HPDE6-E6E7 (cell line): Measurements from ENCODE around the gene HMX1.

Source experiments
- DNase-seq: peaks from one replicate; pipeline ENCODE4 v3.0.0; 2011; ENCODE audit warnings: missing footprints; ENCODE audit errors: extremely low spot score

HMX1 gene

DNA sequence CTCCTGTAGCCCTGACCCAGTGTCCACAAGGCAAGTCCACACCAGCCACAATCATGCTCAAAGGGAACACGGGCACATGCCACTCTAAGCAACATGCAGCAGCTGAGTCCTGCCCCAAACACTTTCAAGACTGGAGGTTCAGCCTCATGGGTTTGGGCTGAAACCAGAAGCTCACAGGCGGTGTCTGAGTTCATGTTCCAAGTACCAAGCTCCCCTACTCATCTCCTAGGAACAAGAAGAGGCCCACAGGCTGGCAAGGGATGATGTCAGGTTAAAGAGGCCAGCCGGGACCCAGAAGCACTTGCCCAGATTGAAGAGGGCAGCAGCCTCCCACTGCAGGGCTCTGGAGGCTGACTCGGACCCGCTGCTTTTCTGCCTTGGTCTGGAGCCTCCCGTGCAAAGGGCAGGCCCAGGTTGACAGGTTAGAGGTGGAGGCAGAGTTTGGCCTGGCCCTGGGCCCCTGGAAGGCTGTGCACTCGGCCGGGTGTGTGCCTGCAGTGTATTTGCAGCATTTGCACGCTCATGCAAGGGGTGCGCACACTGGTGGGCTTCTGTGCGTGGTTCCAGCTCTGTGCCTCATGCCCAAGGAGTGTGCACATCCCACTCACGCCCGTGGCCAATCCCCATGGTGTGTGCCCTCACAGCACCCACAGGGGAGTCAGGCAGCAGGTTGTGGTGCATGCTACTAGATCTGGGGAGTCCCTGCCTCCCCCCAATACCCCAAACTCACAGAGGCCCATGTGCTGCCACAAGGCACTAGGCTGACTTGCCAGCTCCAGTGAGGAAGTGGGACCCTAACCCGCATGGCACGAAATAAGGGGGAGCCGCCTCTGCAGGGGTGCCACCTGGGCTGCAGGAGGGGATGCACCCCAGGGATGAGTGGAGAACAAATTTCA lies 2.4 kb downstream of the HMX1 start:
- no peak for DNase-seq

- no peak for DNase-seq
Measured at GRCh38 chr4:8868321-8869001, 3.2 kb downstream of the HMX1 start.

GRCh38 chr4:8867624-8868320 lies 3.9 kb downstream of the HMX1 start:
- no peak for DNase-seq

- no peak for DNase-seq
Measured at GRCh38 chr4:8866828-8867623, 4.6 kb downstream of the HMX1 start.

GRCh38 chr4:8866421-8866820 lies 5.2 kb downstream of the HMX1 start:
- no peak for DNase-seq

DNA sequence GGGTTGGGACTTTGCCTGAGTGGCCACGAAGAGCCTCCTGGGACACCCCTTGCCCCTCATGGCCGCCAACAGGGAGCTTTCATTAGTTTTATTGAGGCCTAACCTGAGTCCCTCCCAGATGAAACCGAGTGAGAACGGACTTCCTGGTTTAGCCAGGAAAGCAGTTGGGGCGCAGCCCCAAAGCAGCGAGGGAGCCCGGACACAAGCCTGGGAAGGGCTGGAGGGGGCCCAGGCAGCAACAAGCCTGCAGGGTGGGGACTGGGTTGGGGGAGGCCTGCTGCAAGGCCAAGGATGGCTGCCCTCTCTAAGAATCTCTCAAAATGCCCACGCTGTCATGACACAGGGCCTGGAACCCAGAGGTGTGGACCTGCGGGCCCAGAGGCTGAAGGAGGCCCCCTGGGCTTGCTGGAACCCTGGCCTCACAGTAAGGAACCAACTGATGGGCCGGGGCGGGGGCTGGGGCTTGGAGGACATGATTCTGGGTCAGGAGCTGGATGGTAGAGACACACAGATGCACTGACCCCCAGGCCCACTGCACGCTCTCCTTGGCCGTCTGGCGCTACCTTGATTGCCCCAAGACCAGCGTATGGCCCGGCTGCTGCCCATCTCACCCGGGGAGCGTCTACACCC lies 5.8 kb downstream of the HMX1 start:
- DNase-seq: no peak

DNA sequence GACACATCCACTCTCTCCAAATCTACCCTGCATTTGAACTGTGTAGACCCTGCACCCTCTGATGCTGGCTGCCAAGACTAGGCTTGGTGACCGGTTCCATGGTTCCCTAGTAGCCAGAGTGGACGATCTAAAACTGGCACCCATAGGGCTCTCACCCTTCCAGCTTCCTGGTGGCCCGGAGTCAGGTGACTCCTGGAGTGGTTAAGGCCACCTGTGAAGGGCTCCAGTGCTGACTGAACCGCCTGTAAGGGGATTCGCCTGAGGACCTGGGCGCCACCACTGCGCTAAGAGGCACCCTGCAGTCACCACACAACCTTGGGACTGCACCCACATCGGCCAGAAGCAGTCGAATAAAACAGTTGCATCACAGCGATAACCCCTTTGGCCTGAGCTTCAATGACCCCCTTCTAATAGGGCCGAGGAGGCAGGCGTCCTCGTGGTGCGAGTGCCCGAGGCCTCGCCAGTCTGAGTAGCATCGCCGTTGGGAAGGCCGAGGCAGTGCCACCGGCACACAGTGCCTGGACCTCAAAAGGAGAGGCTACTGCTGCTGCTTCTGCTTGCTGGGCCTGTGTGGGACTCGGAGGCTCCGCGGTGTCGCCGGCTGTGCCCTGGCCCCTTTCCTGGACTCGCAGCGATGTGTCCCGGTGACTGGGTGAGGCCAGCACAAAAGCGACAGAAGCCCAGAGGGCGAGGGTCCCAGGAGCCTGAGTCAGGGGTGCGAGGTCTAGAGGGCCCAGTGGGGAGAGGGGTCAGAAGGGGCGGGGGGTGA lies 6.5 kb downstream of the HMX1 start:
- DNase-seq: no peak

GRCh38 chr4:8863686-8864682 lies 7.7 kb downstream of the HMX1 start:
- no peak for DNase-seq

DNA sequence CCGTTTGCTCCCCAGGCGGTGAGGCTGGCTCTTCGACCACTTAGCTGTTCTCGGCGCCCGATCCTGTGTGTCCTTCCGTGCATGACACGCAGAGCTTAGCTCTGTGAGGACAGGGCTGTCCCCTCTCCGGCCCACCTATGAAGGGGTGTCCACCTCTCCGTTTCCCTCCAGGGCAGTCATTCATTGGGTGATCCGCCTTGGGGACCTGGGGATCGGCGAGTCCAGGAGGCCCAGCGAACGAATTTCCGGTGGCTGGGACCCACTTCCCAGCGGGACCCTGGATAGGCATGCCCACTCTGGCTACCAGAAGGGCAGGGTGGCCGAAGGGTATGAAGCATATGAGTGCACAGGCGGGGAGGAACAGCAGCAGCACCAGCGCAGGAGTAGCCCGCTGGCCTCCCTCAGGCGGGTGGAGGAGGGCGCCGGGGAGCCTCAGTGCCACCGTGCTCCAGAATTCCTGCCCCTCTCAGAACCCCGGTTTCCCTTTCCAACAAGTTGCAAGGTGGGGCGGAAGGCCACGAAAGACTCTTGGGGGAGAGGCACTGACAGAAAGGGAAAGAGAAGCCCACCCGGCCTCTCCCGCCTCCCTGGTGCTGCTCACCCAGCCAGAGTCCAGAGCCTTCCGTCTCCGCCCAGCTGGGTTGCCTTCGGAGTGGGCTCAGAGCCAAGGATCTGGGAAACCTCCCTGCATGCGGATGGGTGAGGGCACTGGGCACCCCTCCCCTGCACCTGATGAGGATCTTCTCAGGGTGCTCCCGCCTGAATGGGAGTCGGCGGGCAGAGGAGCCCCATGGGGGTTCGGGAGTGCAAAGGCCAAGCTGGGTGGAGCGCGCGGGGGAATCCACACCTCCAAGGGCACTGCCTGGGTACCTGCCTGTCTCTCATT lies 8.6 kb downstream of the HMX1 start:
- DNase-seq: no peak

GRCh38 chr4:8862334-8862733 lies 9.3 kb downstream of the HMX1 start:
- no peak for DNase-seq

DNA sequence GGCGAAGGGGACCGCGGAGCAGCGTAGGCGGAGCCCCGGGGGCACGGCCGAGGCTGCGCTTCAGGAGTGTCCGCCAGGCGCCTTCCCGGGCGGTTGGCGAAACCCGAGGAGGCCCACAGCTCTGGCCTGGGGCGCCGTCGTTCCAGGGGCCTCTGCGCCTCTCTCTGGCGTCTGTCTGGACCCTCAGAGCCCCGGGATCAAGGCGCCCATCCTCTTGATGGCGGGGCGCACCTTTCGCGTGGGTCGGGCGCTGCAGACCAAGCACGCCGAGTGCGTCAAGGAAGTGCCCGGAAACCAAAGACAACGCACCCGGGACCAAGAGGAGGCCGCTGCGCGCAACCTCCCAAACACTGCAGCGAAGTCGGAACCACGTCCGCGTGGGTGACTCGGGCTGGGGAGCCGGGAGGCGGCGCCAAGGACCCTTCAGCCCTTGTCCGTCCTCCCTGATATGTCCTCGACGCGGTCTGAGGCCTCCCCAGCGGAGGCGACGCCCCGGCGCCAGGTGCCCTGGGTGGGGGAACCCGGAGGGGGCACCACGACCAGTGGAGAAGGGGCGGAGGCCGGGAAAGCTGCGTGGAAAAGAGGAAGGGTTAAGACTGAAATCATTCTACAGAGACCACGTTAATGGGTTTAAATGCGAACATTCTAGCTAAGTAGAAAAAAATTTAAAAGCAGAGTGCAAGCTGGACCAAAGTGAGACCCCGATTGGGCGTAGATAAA lies 9.9 kb downstream of the HMX1 start:
- no peak for DNase-seq

DNA sequence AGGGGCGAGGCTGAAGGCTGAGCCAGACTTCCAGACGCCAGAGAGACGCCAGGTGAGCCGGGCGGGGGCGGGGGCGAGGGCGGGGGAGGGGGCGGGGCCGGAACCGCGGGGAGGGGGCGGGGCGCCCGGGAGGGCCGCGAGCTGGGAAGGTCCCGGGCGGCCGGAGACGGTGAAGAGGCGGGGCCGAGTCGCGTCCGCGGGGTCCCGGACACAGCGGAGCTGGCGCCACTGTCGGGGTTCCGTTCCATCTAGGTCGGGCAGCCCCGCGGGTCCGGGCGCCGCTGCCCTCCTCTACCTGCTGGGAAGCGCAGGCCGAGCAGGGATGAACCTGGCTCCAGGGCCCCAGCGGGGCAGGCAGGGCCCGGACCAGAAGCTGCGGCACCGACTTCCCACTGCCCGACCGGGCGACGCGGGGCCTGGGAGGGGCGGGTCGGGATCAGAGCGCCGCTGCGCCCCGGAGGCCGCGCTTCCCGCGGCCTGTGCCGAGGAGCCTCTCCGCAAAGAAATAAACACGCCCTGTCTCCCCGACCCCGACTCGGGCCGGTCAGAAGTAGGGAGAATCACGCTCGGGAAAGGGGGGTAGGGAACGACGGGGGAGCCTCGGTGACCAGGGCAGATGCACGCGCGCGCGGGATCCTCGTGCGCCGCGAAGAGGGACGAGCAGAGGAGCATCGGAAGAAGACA lies 10.6 kb downstream of the HMX1 start:
- no peak for DNase-seq

GRCh38 chr4:8860096-8860891 lies 11.3 kb downstream of the HMX1 start:
- DNase-seq: no peak

DNA sequence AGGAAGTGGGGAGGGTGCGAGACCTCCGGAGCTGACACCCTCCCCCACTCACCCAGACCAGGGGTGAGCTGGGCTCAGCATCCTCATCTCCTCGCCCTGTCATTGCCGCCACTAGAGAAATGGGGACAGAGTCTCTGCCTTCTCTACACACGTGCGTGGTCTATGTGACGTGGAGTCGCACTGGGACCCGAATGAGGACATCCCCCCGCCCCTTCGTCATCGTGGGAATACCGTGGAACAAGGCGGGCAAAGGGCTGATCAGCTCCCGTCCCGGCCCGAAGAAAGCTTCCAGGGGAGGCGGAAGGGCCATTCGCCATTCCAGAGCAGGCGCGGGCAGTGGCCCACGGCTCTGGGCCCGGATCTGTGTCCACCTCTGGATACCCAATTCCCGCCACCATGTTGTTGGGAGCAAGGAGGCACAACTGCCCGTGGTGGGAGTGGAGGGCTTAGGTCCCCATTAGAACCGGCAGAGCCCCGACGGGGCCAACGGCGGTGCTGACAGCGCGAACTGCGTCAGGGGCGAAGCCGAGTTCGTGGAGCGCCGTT lies 12.0 kb downstream of the HMX1 start:
- no peak for DNase-seq

- DNase-seq: no peak
Measured at GRCh38 chr4:8858701-8859210, 12.9 kb downstream of the HMX1 start.
